ENCODE results near the gene LRIG2.
"Not testable (repeated sequence)": the region's sequence is repeated elsewhere in the genome, so short reads cannot be mapped to it uniquely, and the experiment has no call there.

Gene LRIG2

GRCh38 chr1:113072757-113073478 is at the start of gene LRIG2:
Gene LRIG2 (plus strand): TSS chr1:113073198. CDS start chr1:113073407, 209 bp downstream.
- Mint-ChIP-seq H3K4me1 (ENCODE audit: low read depth) (peaks cover 30% of the 10 kb centered on the region), H3K9me3 (no peaks in the 10 kb centered on the region), H3K27me3 (no peaks in the 10 kb centered on the region), H3K4me3 (peak within 1 kb of the TSS; percentile 98), H3K36me3 (ENCODE audit: low read depth) (peaks cover 1% of the 10 kb centered on the region), H3K27ac (peak within 1 kb of the TSS; percentile 94)

GRCh38 chr1:113023316-113023715 is 49.7 kb upstream of the LRIG2 start:
- not testable (repeated sequence) for H3K4me3 Mint-ChIP-seq; H3K27me3 Mint-ChIP-seq; H3K27ac Mint-ChIP-seq; H3K36me3 Mint-ChIP-seq (ENCODE audit: low read depth); H3K9me3 Mint-ChIP-seq; H3K4me1 Mint-ChIP-seq (ENCODE audit: low read depth)

- H3K9me3 Mint-ChIP-seq, result no peaks in the 10 kb centered on the region
- no peaks in the 10 kb centered on the region for H3K4me1 Mint-ChIP-seq (ENCODE audit: low read depth)
- no peak overlapping the region for H3K4me3 Mint-ChIP-seq
- peaks cover 5% of the 10 kb centered on the region for H3K36me3 Mint-ChIP-seq (ENCODE audit: low read depth)
- H3K27me3 Mint-ChIP-seq, result no peaks in the 10 kb centered on the region
- no peak overlapping the region for H3K27ac Mint-ChIP-seq
Measured at GRCh38 chr1:113027007-113027406, 46.0 kb upstream of the LRIG2 start.

GRCh38 chr1:113027449-113027848 is 45.5 kb upstream of the LRIG2 start:
- Mint-ChIP-seq H3K9me3 (no peaks in the 10 kb centered on the region), H3K4me3 (no peak overlapping the region), H3K4me1 (ENCODE audit: low read depth) (no peaks in the 10 kb centered on the region), H3K36me3 (ENCODE audit: low read depth) (peaks cover 5% of the 10 kb centered on the region), H3K27ac (no peak overlapping the region), H3K27me3 (no peaks in the 10 kb centered on the region)

GRCh38 chr1:113029822-113030221 is 43.2 kb upstream of the LRIG2 start:
- Mint-ChIP-seq H3K27ac (no peak overlapping the region), H3K4me1 (ENCODE audit: low read depth) (no peaks in the 10 kb centered on the region), H3K9me3 (no peaks in the 10 kb centered on the region), H3K27me3 (no peaks in the 10 kb centered on the region), H3K4me3 (no peak overlapping the region), H3K36me3 (ENCODE audit: low read depth) (no peaks in the 10 kb centered on the region)

- H3K4me3 Mint-ChIP-seq, result no peak overlapping the region
- no peaks in the 10 kb centered on the region for H3K4me1 Mint-ChIP-seq (ENCODE audit: low read depth)
- no peaks in the 10 kb centered on the region for H3K36me3 Mint-ChIP-seq (ENCODE audit: low read depth)
- H3K27ac Mint-ChIP-seq, result no peak overlapping the region
- no peaks in the 10 kb centered on the region for H3K27me3 Mint-ChIP-seq
- H3K9me3 Mint-ChIP-seq, result no peaks in the 10 kb centered on the region
Measured at GRCh38 chr1:113031171-113031933, 41.6 kb upstream of the LRIG2 start.

- Mint-ChIP-seq H3K36me3 (ENCODE audit: low read depth) (no peaks in the 10 kb centered on the region), H3K4me1 (ENCODE audit: low read depth) (no peaks in the 10 kb centered on the region), H3K9me3 (no peaks in the 10 kb centered on the region), H3K27me3 (no peaks in the 10 kb centered on the region), H3K4me3 (no peak overlapping the region), H3K27ac (no peak overlapping the region)
Measured at GRCh38 chr1:113035086-113035485, 37.9 kb upstream of the LRIG2 start.

GRCh38 chr1:113036639-113037321 is 36.2 kb upstream of the LRIG2 start:
- Mint-ChIP-seq H3K4me1 (ENCODE audit: low read depth) (peaks cover 3% of the 10 kb centered on the region), H3K27me3 (no peaks in the 10 kb centered on the region), H3K27ac (no peak overlapping the region), H3K4me3 (no peak overlapping the region), H3K36me3 (ENCODE audit: low read depth) (no peaks in the 10 kb centered on the region), H3K9me3 (no peaks in the 10 kb centered on the region)

- no peaks in the 10 kb centered on the region for H3K9me3 Mint-ChIP-seq
- no peak overlapping the region for H3K27ac Mint-ChIP-seq
- peaks cover 4% of the 10 kb centered on the region for H3K27me3 Mint-ChIP-seq
- no peaks in the 10 kb centered on the region for H3K36me3 Mint-ChIP-seq (ENCODE audit: low read depth)
- H3K4me3 Mint-ChIP-seq, result no peak overlapping the region
- peaks cover 19% of the 10 kb centered on the region for H3K4me1 Mint-ChIP-seq (ENCODE audit: low read depth)
Measured at GRCh38 chr1:113040041-113040440, 33.0 kb upstream of the LRIG2 start.

- Mint-ChIP-seq H3K27me3 (peaks cover 4% of the 10 kb centered on the region), H3K4me3 (no peak overlapping the region), H3K36me3 (ENCODE audit: low read depth) (no peaks in the 10 kb centered on the region), H3K27ac (no peak overlapping the region), H3K9me3 (no peaks in the 10 kb centered on the region), H3K4me1 (ENCODE audit: low read depth) (peaks cover 19% of the 10 kb centered on the region)
Measured at GRCh38 chr1:113040718-113041412, 32.1 kb upstream of the LRIG2 start.

- Mint-ChIP-seq H3K27ac (no peak overlapping the region), H3K9me3 (no peaks in the 10 kb centered on the region), H3K4me1 (ENCODE audit: low read depth) (peaks cover 24% of the 10 kb centered on the region), H3K36me3 (ENCODE audit: low read depth) (no peaks in the 10 kb centered on the region), H3K4me3 (no peak overlapping the region), H3K27me3 (peaks cover 4% of the 10 kb centered on the region)
Measured at GRCh38 chr1:113041569-113042284, 31.3 kb upstream of the LRIG2 start.

- Mint-ChIP-seq H3K4me3 (no peak overlapping the region), H3K9me3 (no peaks in the 10 kb centered on the region), H3K4me1 (ENCODE audit: low read depth) (peaks cover 31% of the 10 kb centered on the region), H3K36me3 (ENCODE audit: low read depth) (no peaks in the 10 kb centered on the region), H3K27me3 (peaks cover 4% of the 10 kb centered on the region), H3K27ac (no peak overlapping the region)
Measured at GRCh38 chr1:113042285-113043143, 30.5 kb upstream of the LRIG2 start.

GRCh38 chr1:113043144-113043488 is 29.9 kb upstream of the LRIG2 start:
- not testable (repeated sequence) for H3K36me3 Mint-ChIP-seq (ENCODE audit: low read depth); H3K9me3 Mint-ChIP-seq; H3K27me3 Mint-ChIP-seq; H3K27ac Mint-ChIP-seq; H3K4me3 Mint-ChIP-seq
- peaks cover 35% of the 10 kb centered on the region for H3K4me1 Mint-ChIP-seq (ENCODE audit: low read depth)

GRCh38 chr1:113046569-113046968 is 26.4 kb upstream of the LRIG2 start:
- peak overlapping the region; percentile 36 for H3K27ac Mint-ChIP-seq
- peak overlapping the region; percentile 21 for H3K4me3 Mint-ChIP-seq
- peaks cover 47% of the 10 kb centered on the region for H3K4me1 Mint-ChIP-seq (ENCODE audit: low read depth)
- H3K9me3 Mint-ChIP-seq, result no peaks in the 10 kb centered on the region
- H3K36me3 Mint-ChIP-seq (ENCODE audit: low read depth), result no peaks in the 10 kb centered on the region
- H3K27me3 Mint-ChIP-seq, result peaks cover 4% of the 10 kb centered on the region

Data from stimulated activated naive CD8-positive, alpha-beta T cell treated with anti-CD3 and anti-CD28 coated beads, Interleukin-15, Interleukin-2, amounts not matched to agents 100 ng/mL and 50 ng/mL, for 24 hours (primary cell).